Activated T-cell treated with anti-CD3 and anti-CD28 coated beads, Interleukin-2, amount 50 U/mL, for 72 hours (primary cell): Measurements from ENCODE around the gene AFG3L2. TPM values are rescaled to one million over a fixed set of nuclear protein-coding genes. Genes with fewer than 3 reads are reported as not detected.
A peak's percentile ranks its signal among the peaks of the same experiment; 100 is the strongest.

Experiments used
- ATAC-seq, 2 donors: fragments of 150-1000 bp; cut with Tn5 transposase; replicated peaks in 1 of 2; 2 replicates each; pipeline ENCODE4 v1.10.0; 2021; ENCODE audit warnings: moderate library complexity in 2 of 2, mild to moderate bottlenecking in 1 of 2
- DNase-seq, 2 donors: peaks; one replicate each; pipeline ENCODE4 v3.0.0; 2021 to 2022; ENCODE audit warnings: mixed read lengths in 1 of 2
- H3K27ac Mint-ChIP-seq: one replicate; pipeline ENCODE4 v1.8.0; 2022; ENCODE audit warnings: mild to moderate bottlenecking, moderate library complexity, mixed read lengths
- H3K27me3 Mint-ChIP-seq: one replicate; pipeline ENCODE4 v1.8.0; 2022; ENCODE audit warnings: low read depth, mixed read lengths
- H3K36me3 Mint-ChIP-seq, 2 donors: one replicate each; pipeline ENCODE4 v1.8.0; 2022; ENCODE audit warnings: mixed read lengths in 2 of 2, mild to moderate bottlenecking in 1 of 2; ENCODE audit not compliant: insufficient read depth in 2 of 2
- H3K4me1 Mint-ChIP-seq: one replicate; pipeline ENCODE4 v1.8.0; 2022; ENCODE audit warnings: low read depth, mixed read lengths
- H3K4me3 Mint-ChIP-seq, 2 donors: one replicate each; pipeline ENCODE4 v1.8.0; 2022; ENCODE audit warnings: mild to moderate bottlenecking in 2 of 2, mixed read lengths in 2 of 2, moderate library complexity in 2 of 2
- H3K9me3 Mint-ChIP-seq, 2 donors: one replicate each; pipeline ENCODE4 v1.8.0; 2022; ENCODE audit warnings: mixed read lengths in 2 of 2
- total RNA-seq, 2 donors: library from RNA; stranded (reverse); gene quantifications; one replicate each; pipeline ENCODE4 v1.2.3, GENCODE V29; 2022

Gene AFG3L2
- total RNA-seq, 2 donors from 2014 or later, result 45.7 to 56.7 TPM

DNA sequence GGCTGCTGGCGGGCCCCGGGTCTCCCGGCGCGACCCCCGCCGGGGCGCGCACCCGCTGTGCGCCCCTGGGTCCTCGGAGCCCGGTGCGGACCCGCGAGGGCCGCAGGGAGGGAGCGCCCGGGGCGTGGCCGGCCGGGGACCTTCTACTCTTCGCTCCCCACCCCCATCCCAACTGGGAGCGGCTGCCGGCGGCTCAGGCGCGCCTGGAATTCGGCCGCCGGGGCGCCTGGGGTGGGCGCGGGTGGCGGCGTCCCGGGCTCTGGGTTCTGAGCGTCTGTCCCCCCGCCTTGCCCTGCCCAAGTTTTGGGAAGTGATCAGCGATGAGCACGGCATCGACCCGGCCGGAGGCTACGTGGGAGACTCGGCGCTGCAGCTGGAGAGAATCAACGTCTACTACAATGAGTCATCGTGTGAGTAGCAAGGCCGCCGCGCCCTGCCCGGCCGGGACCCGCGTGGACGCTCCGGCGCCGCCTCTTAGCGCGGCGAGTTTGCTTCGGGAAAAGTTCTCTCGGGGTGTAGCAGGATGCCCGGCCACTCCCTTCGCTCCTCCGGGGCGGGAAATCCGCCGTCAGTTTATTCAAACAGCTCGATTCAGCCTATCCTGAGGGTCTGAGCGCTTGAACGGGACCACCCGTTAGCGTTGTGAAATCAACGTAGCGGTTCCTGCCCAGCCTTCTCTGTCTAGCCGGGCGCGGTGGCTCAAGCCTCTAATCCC is 68.5 kb downstream of the AFG3L2 start:
- ATAC-seq (peak; percentile 67 to 73), DNase-seq (peak; percentile 40 to 55)
- H3K27ac Mint-ChIP-seq, result no peak overlapping the region
- peaks cover 6 to 10% of the 10 kb centered on the region in 2 donors for H3K36me3 Mint-ChIP-seq
- peaks cover 54% of the 10 kb centered on the region for H3K27me3 Mint-ChIP-seq
- peaks cover 10% of the 10 kb centered on the region for H3K4me1 Mint-ChIP-seq
- H3K9me3 Mint-ChIP-seq, result peaks cover 2% of the 10 kb centered on the region in 2 donors
- peak overlapping the region; percentile 65 to 89 for H3K4me3 Mint-ChIP-seq

DNA sequence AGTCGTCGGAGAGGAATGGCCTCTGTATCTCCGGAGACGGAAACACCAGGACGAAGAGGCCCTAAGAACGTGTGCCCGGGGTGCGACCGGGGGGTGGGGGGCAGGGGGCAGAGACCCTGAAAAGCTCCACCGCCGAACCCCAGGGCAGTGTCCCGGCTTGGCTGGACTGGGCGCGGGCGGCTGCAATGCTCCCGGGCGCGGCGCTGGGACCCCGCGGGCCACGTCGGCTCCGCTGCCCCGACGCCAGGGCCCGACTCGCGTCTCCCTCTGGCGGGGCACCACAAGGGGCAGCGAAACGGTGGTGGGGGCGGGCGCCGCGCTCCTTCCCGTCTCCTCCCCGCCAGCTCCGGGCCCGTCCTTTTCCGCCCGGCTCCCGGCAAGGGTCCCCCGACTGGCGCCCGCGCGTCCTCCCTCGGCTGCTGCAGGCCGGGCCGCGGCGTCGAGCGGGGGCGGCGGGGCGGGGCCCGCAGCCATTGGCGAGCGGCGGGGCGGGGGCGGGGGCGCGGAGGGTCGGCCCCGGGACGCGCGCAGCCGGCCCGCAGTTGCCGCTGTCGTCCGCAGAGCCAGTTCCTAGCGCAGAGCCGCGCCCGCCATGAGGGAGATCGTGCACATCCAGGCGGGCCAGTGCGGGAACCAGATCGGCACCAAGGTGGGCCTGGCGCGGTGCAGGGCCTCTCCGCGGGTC is 69.2 kb downstream of the AFG3L2 start, which contains the start of gene TUBB6:
TUBB6 (plus strand) TSS at position 541 of the 685 bp plus-strand sequence; CDS start at position 593, 52 bp downstream.
- H3K4me1 Mint-ChIP-seq, result peaks cover 10% of the 10 kb centered on the region
- H3K36me3 Mint-ChIP-seq, result peaks cover 6 to 10% of the 10 kb centered on the region in 2 donors
- ATAC-seq (peak; percentile 81 to 87), DNase-seq (peak; percentile 66 to 70)
- peaks cover 54% of the 10 kb centered on the region for H3K27me3 Mint-ChIP-seq
- no peaks in the 10 kb centered on the region for H3K9me3 Mint-ChIP-seq
- peak within 1 kb of the TSS; percentile 89 for H3K4me3 Mint-ChIP-seq
- H3K27ac Mint-ChIP-seq, result no peak within 1 kb of the TSS

GRCh38 chr18:12306752-12307700 is 70.0 kb downstream of the AFG3L2 start:
- Mint-ChIP-seq H3K9me3 (no peaks in the 10 kb centered on the region), H3K27me3 (peaks cover 54% of the 10 kb centered on the region), H3K36me3 (peaks cover 6 to 9% of the 10 kb centered on the region in 2 donors), H3K4me1 (peaks cover 10% of the 10 kb centered on the region), H3K4me3 (peak overlapping the region; percentile 89), H3K27ac (no peak overlapping the region)
- ATAC-seq (peak; percentile 14 to 18), DNase-seq (peak in 1 of 2 donors; percentile 11)

DNA sequence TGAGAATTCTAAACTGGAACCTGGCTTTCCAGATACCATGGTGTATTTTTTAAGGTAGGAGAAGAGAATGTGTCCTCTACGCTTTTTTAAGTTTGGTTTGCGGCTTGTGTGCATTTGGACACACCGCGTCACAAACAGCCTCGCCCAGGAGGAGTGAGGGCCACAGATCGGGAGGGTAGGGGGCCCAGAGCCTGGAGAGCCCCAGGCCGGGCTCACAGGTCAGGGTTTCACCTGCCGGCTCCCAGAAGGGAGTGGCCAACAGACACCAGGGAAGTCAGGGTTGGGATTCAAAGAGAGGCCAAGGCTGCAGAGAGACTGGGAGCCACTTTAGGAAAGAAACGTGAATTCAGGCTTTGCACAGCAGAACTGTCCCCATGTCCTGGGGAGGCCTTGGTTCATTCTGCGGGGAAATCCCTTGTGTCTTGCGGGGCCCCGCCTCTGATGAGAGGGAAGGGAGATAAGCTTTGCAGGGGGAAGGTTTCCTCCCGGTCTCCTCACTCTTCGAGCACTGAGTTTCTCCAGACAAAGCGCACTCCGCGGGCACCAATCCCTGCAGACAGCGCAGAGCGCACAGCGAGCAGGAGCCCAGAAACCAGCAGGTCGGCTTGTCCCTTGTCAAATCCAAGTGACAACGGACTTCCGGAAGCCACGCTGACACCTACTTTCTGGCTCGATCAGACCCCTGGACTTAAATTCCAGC is 70.9 kb downstream of the AFG3L2 start:
- no peak for ATAC-seq
- H3K27me3 Mint-ChIP-seq, result peaks cover 55% of the 10 kb centered on the region
- H3K4me1 Mint-ChIP-seq, result peaks cover 10% of the 10 kb centered on the region
- no peak for DNase-seq
- peaks cover 4% of the 10 kb centered on the region in 2 donors for H3K36me3 Mint-ChIP-seq
- H3K9me3 Mint-ChIP-seq, result no peaks in the 10 kb centered on the region
- H3K27ac Mint-ChIP-seq, result no peak overlapping the region
- H3K4me3 Mint-ChIP-seq, result peak overlapping the region in 1 of 2 donors; percentile 89

GRCh38 chr18:12305211-12305610 is 71.8 kb downstream of the AFG3L2 start:
- Mint-ChIP-seq H3K36me3 (peaks cover 4% of the 10 kb centered on the region in 2 donors), H3K27ac (no peak overlapping the region), H3K9me3 (no peaks in the 10 kb centered on the region), H3K4me1 (peaks cover 10% of the 10 kb centered on the region), H3K4me3 (no peak overlapping the region), H3K27me3 (peaks cover 55% of the 10 kb centered on the region)
- ATAC-seq (no peak), DNase-seq (no peak)

DNA sequence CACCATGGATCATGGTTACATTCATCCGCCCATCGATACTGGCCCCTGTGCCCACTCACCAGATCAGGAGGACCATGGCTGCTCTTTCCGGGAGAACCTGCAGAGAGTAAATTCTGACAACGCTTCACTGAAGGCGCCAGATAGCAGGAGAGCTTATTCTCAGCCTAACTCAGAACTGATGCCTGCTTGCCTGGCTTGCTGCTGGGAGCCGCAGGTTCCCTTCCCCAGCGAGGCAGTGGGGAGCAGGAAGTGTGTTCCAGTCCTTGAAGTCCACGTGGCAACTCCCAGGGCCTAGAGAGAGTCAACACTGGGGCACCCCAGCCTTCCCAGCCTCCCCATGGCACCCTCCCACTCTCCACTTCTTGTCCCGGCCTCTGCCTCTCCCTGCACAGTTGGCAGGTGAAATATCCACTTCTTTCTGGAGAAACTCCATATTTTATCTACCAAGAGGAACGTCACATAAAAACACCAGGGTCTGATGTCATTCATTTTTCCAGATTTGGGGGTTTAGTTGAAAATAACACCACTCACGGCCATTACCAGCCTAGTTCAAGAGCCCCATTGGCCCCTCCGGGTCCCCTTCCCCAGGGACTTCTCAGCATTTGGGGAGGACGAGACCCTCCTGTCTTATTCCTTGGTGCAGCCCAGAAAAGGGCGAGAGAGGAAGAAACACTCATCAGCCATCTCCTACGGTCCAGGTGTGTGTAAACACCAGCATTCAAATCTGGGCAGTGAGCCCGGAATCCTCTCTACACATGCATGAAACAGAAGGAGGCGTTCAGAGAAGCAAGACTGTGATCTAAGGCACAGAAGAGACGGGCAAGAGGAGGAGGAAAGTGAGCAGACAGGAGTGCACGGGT is 72.4 kb downstream of the AFG3L2 start:
- ATAC-seq (no peak), DNase-seq (no peak)
- Mint-ChIP-seq H3K27me3 (peaks cover 54% of the 10 kb centered on the region), H3K36me3 (peaks cover 1 to 2% of the 10 kb centered on the region in 2 donors), H3K9me3 (no peaks in the 10 kb centered on the region), H3K4me1 (peaks cover 10% of the 10 kb centered on the region), H3K27ac (no peak overlapping the region), H3K4me3 (no peak overlapping the region)

GRCh38 chr18:12302391-12303147 is 74.5 kb downstream of the AFG3L2 start:
- Mint-ChIP-seq H3K4me1 (peaks cover 10% of the 10 kb centered on the region), H3K27me3 (peaks cover 50% of the 10 kb centered on the region), H3K36me3 (no peaks in the 10 kb centered on the region), H3K4me3 (no peak overlapping the region), H3K27ac (no peak overlapping the region), H3K9me3 (no peaks in the 10 kb centered on the region)
- ATAC-seq (no peak), DNase-seq (no peak)

DNA sequence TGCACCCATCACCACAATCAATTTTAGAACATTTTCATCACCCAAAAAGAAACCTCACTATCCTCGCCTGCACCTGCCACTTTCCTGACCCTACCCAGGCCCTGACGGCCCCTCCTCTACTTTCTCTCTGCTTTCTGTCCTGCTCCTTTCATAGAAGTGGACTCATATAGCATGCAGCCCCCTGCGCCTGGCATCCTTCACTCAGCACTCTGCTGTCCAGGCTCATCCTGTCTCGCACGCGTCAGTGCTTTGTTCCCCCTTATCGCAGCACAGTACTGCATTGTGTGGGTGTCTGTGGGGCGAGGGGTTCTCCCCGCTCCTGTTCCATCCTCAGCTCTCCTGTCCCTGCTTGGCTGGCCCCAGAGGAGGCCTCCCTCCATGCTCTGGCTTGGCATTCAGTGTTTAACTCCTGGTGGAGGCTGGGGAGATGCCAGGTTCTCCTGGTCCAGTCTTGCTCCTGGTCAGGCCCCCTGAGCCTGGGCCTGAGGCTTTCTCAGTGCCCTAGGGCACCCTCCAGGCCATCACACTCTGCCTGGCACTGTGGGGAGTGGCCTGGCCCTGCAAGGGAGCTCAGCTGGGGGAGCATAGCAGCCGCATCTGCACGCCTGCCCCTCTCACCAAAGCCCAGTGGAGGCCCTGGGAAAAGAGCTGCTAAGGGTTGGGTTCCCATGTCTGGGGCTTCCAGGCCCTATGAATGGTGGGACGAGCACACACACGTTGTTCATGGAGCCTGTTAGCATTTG is 75.6 kb downstream of the AFG3L2 start:
- Mint-ChIP-seq H3K36me3 (no peaks in the 10 kb centered on the region), H3K4me3 (no peak overlapping the region), H3K9me3 (no peaks in the 10 kb centered on the region), H3K27ac (no peak overlapping the region), H3K27me3 (peaks cover 43% of the 10 kb centered on the region), H3K4me1 (no peaks in the 10 kb centered on the region)
- DNase-seq, result no peak
- no peak for ATAC-seq

DNA sequence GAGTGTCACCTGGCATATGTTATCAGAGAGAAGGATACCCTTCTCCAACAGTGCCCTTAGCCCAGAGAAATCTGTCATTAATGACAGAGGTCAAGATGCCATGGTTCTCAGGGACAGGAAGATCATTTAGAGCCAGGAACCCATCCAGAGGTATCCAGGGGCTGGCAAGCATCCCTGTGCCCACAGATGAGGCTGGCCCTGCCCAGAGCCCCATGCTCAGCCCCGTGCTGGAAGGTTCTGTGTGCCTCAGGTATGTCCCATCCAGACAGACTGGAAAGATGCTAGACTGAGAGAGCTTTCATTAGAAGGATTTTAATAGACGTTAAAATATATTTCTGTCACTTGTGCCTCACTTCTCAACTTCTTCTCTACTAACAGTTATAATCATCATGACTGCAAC is 77.2 kb downstream of the AFG3L2 start:
- Mint-ChIP-seq H3K27ac (no peak overlapping the region), H3K27me3 (peaks cover 29% of the 10 kb centered on the region), H3K36me3 (no peaks in the 10 kb centered on the region), H3K4me3 (no peak overlapping the region), H3K9me3 (no peaks in the 10 kb centered on the region), H3K4me1 (no peaks in the 10 kb centered on the region)
- DNase-seq, result no peak
- no peak for ATAC-seq

DNA sequence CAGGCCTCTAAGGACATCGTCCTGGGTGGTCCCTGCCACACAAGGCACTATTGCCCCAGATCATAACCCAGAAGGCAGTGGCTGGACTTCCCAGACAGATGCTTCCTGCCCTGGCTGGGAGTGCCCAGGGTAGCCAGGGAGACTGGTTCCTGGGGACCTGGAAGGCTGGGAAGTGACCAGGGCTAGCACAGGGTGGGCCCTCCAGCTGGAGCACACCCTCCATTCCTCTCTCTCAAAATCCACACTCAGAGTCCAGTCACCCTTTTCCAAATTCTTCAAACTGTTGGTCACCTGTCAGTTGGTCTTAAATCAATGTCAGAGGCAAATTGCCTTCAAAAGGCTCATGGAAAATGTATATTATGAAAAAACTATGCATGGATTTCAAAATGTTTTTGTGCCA is 80.6 kb downstream of the AFG3L2 start:
- no peak for ATAC-seq
- no peaks in the 10 kb centered on the region for H3K9me3 Mint-ChIP-seq
- peaks cover 20% of the 10 kb centered on the region for H3K27me3 Mint-ChIP-seq
- no peak overlapping the region for H3K27ac Mint-ChIP-seq
- no peak overlapping the region for H3K4me3 Mint-ChIP-seq
- no peak for DNase-seq
- no peaks in the 10 kb centered on the region for H3K4me1 Mint-ChIP-seq
- no peaks in the 10 kb centered on the region for H3K36me3 Mint-ChIP-seq

GRCh38 chr18:12296087-12296403 is 81.0 kb downstream of the AFG3L2 start:
- Mint-ChIP-seq H3K9me3 (no peaks in the 10 kb centered on the region), H3K27me3 (peaks cover 19% of the 10 kb centered on the region), H3K36me3 (no peaks in the 10 kb centered on the region), H3K4me1 (no peaks in the 10 kb centered on the region), H3K27ac (no peak overlapping the region), H3K4me3 (no peak overlapping the region)
- no peak for DNase-seq
- no peak for ATAC-seq
